ENCODE measurements around the gene APOL4.

GRCh38 chr22:36152088-36152487 is 49.5 kb downstream of the APOL4 start:
- TF ChIP-seq CTCF (IDR thresholded peaks at IDR 0.05) (no peak), EZH2 (IDR thresholded peaks at IDR 0.05; ENCODE audit: borderline replicate concordance, insufficient read depth, low read depth, low read length, poor library complexity, severe bottlenecking) (no peak)
